ENCODE measurements around the gene CYTH4.
"Not testable (repeated sequence)": the region's sequence is repeated elsewhere in the genome, so short reads cannot be mapped to it uniquely, and the experiment has no call there.

Gene CYTH4

GRCh38 chr22:37310075-37310606 lies 27.8 kb downstream of the CYTH4 start:
- DNase-seq (ENCODE audit: low read depth) = no peak

DNA sequence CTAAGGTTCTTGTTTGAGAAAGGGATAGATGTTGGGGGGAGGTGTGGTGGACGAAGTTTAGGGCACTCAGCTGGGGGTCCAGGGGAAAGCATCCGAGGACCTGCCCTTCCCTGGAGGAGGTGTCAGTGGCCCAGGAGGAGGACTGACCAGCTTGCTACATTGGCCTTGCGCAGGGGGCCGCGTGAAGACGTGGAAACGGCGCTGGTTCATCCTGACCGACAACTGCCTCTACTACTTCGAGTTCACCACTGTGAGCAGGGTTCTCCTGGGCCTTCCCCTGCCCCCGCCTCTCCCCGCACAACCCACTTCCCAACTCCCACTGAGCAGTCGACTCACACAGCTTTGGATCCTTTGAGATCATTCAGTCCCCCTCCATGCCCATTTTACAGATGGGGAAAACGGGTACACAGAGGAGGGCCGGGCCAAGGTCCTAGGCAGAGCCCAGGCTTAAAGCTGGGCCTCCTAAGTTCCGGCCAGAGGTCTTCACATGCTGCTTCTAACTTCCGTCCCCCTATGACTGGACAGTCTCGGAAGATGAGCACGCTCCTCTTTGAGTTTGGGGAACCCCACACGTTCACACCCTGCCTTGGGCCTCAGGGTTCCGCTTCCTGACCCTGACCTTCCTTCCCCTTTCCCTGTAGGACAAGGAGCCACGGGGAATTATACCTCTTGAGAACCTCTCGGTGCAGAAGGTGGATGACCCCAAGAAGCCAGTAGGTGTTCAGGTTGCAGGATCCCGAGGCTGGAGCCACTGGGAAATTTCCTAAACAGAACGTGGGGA lies 28.7 kb downstream of the CYTH4 start:
- no peak for DNase-seq (ENCODE audit: low read depth)

GRCh38 chr22:37311761-37312312 lies 29.5 kb downstream of the CYTH4 start:
- no peak for DNase-seq (ENCODE audit: low read depth)

DNA sequence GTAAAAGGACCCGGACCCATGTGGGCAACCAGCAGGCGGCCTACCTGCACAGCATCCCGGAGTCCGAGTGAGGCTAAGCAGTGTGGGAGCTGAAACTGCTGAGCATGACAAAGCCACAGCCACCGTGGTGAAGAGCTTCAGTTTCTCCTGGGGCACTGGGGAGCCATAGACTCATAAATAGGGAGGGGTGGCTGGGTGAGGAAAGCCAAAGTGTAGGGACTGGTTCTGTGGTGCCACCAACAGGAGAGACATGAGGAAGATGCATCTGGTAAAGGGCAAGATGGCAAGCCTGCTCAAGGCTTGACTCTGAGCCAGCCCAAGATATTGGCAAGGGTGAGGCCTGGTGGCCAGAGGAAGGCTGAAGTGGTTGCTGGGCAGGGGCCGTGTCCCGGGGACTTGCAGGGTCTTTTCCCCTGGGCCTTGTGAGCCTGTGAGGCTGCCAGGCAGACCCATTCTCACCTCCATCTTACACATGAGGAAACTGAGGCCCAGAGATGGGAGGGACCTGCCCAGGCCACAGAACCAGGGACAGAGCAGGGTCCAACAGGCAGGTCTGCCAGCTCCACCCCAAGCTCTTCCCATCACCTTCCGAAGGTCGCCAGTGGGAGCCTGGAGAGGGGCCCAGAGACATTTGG lies 30.4 kb downstream of the CYTH4 start:
- DNase-seq (ENCODE audit: low read depth) = no peak

DNA sequence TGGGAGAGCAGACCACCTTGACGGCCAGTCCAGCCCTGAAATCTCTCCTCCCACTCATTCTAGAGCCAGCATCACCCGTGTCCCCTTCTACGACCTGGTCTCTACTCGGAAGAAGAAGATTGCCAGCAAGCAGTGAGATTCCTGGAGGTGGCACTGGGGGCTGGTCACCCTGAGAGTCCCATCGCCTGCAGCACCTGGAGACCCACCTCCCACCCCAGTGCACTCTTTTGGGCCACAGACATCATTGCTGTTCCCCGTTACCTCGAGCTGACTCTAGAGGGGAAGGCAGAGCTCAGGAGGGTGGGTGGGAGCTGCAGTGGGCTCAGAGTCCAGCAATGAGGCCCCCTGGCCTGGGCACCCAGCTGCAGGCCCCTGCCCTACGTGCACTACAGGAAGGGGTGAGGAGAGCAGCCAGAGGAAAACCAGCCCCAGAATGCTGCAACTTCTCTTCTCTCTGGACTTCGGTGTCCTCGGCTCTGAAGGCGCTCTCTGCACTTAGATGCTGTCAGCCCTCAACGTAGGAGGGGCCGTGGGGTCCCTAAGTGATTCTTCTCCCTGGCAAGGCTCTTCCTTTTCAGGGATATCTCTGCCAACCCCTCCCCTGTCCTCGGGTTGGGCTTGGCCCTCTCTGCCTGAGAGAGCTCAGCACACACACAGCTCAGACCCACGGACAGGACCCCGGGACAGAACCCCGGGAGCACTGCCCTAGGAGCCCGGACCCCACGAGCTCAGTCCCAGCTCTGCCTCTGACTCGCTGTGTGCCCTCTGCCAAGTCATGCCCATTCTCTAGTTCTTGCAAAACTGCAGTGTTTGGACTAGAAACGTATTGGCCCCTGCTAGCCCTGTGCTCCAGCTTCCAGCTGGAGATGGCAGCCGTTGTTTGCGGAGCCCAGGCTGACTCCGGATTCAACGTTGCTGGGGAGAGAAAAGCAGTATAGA lies 31.3 kb downstream of the CYTH4 start:
- DNase-seq (ENCODE audit: low read depth) = no peak

DNA sequence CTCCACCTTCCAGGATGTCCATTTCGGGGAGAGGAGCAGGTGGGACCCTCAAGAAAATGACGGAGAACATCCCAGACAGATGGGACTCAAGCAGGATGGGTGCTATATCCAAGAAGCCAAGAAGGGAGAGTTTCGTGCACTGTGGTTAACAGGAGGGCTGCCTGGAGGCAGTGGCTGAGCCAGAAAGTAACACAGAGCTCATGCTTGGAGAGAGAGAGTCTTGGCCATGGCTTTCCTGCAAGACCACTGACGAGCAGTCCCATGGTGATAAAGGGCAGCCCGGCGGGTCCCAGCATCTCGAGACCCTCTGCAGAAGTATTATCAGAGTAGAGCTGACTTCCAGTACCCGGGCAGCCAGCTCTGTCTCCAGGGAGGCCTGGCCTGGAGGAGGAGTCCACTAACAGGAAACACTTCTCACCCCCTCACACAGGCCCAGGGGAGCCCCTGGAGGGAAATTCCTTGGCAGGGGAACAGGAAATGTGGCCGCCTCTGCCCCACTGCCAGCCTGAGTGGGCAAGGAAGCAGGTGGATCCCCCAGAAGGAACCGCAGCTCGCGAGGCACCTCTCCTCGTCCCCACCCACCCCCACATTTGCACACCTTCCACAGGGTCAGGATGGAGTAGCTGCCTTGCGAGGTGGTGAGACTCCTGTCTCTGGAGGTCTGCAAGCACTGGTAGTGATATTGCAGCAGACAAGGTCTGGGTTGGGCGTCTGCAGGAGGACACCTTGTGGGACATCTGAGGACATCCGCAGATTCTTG lies 32.2 kb downstream of the CYTH4 start:
- DNase-seq (ENCODE audit: low read depth) = no peak

- no peak for DNase-seq (ENCODE audit: low read depth)
Measured at GRCh38 chr22:37316405-37316804, 34.1 kb downstream of the CYTH4 start.

- peak; percentile 87 for DNase-seq (ENCODE audit: low read depth)
Measured at GRCh38 chr22:37316875-37317371, 34.6 kb downstream of the CYTH4 start.

- DNase-seq (ENCODE audit: low read depth) = no peak
Measured at GRCh38 chr22:37317698-37318210, 35.4 kb downstream of the CYTH4 start.

- no peak for DNase-seq (ENCODE audit: low read depth)
Measured at GRCh38 chr22:37318364-37319109, 36.2 kb downstream of the CYTH4 start.

DNA sequence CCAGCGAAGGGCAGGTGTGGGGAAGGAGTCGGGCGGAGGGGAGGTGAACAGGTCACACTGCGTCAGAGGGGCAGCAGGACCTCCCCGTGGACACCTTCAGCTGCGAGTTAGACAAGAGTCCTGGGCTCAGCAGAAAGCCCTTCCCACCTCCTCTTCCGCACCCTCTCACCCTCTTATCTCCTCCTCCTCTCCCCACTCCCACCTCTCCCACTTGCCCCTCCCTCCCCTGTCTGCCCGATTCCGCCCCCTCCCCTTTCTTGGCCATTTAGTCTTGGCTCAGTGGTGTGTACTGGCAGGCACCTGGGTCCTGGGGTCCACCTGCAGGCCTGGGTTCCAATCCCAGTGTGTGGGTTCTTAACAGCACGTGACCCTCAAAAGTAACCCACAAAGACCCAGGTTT lies 37.2 kb downstream of the CYTH4 start:
- no peak for DNase-seq (ENCODE audit: low read depth)

DNA sequence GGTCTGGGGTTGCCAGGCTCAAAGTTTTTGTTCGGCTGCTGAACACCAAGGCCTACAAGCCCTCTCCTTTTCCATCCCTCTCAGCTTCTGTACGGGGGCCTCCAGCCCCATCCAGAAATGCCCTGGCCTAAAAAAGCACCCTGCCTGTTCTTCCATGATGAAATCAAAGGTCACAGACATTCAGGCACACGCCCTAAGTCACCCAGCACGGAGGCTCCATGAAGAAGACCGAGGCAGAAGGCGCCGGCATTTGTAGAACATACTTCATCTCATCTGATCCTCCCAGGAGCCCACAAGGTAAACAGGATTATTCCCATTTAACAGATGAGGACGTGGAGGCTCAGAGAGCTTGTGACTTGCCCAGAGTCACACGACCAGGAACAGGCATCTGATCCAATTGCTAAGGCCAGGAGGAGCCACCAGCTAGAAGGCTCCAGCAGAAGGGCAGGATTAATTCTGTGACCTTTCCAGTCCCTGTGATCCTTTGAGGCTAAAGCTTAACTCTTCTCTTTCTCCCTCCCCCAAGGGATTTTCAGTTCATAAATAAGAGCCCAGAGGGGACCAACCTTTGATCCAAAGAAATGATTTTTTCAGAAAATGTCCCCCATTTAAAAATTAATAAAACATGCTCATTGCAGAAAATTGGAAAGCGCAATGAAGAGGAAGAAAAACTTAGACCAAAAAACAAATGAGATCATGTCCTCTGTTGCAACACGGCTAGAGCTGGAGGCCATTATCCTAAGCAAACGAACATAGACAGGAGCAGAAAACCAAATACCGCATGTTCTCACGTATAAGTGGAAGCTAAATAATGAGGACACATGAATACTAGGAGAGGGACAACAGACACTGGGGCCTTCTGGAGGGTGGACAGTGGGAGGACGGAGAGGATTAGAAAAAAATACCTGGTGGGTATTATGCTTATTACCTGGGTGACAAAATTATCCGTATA lies 38.7 kb downstream of the CYTH4 start:
- no peak for DNase-seq (ENCODE audit: low read depth)

GRCh38 chr22:37324340-37325038 lies 42.2 kb downstream of the CYTH4 start:
- DNase-seq (ENCODE audit: low read depth) = no peak

- no peak for DNase-seq (ENCODE audit: low read depth)
Measured at GRCh38 chr22:37325039-37325395, 42.7 kb downstream of the CYTH4 start.

DNA sequence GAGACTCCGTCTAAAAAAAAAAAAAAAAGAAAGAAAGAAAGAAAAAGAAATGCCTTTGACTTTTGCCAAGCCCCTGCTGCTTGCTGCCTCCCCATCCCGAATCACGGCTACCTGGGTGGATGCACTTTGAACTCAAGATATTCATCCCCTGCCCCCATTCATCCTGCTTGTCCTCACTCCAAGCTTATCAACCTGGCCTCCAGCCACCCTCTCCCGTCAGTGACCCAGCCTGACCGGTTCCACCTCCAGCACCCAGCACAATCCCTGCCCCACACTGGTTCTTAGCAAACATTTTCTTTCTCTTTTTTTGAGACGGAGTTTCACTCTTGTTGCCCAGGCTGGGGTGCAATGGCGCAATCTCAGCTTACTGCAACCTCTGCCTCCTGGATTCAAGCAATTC lies 44.4 kb downstream of the CYTH4 start:
- no peak for DNase-seq (ENCODE audit: low read depth)

- peak; percentile 92 for DNase-seq (ENCODE audit: low read depth)
Measured at GRCh38 chr22:37328017-37328416, 45.7 kb downstream of the CYTH4 start.

DNA sequence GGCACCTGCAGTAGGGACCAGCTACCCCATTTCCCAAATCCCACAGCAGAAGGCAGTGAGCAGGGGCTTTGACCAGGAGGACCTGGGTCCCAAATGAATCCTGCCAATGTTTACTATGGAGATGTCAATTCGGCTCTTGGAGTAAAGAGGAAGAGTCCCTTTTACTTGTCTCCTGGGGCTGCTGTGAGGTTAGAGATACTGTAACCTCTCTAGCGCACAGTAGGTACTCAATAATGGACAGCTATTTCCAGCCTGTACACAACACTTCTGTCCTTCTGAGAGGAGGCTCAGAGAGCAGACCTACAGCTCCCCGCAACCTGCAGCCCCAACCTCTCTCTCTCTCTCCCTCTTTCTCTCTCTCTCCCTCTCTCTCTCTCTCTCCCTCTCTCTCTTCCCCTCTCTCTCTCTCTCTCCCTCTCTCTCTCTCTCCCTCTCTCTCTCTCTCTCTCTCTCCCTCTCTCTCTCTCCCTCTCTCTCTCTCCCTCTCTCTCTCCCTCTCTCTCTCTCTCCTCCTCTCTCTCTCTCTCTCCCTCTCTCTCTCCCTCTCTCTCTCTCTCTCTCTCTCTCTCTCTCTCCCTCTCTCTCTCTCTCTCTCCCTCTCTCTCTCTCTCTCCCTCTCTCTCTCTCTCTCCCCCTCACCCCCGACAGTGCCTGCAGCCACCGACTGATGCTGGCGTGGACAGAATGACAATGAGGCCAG lies 46.4 kb downstream of the CYTH4 start:
- not testable (repeated sequence) for DNase-seq (ENCODE audit: low read depth)

Measured in EH (cell line).